Activated CD8-positive, alpha-beta memory T cell treated with anti-CD3 and anti-CD28 coated beads for 36 hours (primary cell): Measurements from ENCODE around the gene GLYATL1B. TPM values are rescaled to one million over a fixed set of nuclear protein-coding genes. Genes with fewer than 3 reads are reported as not detected.
"Not testable (repeated sequence)": the region's sequence is repeated elsewhere in the genome, so short reads cannot be mapped to it uniquely, and the experiment has no call there.

ENCODE experiments used
- CTCF ChIA-PET: fragments of 350-600 bp; sonication (Branson Sonifier 250); formaldehyde crosslinking; loops from one replicate; lab custom pipeline; 2021; ENCODE audit warnings: antibody characterized with exemption; lab: Charles Lee
- POLR2A ChIA-PET: fragments of 350-600 bp; sonication (Branson Sonifier 250); formaldehyde crosslinking; loops from one replicate; lab custom pipeline; 2021; ENCODE audit warnings: antibody characterized with exemption; lab: Charles Lee
- total RNA-seq, 2 experiments: library from RNA; stranded (reverse); gene quantifications; one replicate each; pipeline ENCODE4 v1.2.3, GENCODE V29; 2021

The GLYATL1B gene
- total RNA-seq, 2 experiments from 2014 or later, result not detected

DNA sequence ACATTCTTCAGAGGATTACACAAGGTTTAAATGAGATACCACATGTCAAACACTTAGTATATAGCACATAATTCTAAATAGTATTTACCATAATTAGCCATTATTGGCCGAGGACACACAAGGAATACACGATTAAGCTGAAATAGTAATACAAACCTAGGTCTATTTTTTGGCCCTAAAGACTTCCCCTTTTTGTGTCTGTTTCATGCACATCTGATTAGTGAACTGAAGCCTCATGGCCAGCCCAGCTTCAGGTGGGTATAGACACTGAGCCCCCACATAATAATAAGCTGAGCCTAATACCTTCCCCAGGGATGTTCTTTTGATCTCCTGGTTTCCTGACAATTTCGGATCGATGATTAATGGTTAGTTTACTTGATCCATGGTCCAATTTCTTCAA lies 2.1 kb downstream of the GLYATL1B start:
- POLR2A ChIA-PET, result no interaction called here
- CTCF ChIA-PET, result interaction anchor here (0.9 kb wide), 1 partner anchor 9 kb away, joined by 4 read pairs; no protein-coding TSS in a partner anchor

DNA sequence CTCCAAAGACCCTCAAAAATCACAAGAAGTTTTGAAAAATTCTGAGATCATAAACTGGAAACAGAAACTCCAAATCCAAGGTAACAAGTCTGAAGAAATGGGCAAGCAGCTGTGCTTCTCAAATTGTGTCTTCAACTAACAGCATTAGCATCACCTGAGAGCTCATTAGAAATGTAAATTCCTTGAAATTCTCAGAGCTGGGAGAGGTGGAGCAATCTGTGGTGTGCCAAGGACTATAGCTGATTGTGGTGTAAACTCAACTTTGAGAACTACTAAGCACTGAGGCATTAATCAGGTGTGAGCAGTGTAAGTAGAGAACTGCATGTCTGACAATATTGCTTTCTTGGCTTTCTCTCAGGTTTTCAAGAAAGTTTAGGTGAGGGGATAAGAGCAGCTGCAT lies 7.5 kb downstream of the GLYATL1B start:
- POLR2A ChIA-PET, result not testable (repeated sequence)
- CTCF ChIA-PET, result interaction anchor here (1.0 kb wide), 1 partner anchor 42 kb away, joined by 4 read pairs; no protein-coding TSS in a partner anchor

DNA sequence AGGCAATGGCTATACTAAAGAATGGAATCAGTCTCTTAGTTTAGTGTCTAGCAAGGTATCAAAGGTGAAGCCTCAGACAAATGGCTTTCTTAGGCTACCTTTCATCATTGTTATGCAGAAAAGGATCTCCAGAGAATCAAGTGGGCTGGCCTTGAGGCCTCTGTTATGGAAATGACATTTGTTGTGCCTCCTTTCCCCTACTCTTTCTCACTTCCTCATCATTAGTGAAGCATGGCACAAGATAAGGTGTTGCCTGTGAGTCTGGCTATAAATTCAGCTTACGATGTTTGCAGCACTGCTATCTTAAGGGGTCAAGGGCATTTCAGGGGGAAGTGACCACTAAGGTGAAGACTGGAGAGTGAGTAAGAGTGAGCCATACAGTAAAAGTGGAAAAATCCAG lies 9.1 kb downstream of the GLYATL1B start:
- POLR2A ChIA-PET, result not testable (repeated sequence)

DNA sequence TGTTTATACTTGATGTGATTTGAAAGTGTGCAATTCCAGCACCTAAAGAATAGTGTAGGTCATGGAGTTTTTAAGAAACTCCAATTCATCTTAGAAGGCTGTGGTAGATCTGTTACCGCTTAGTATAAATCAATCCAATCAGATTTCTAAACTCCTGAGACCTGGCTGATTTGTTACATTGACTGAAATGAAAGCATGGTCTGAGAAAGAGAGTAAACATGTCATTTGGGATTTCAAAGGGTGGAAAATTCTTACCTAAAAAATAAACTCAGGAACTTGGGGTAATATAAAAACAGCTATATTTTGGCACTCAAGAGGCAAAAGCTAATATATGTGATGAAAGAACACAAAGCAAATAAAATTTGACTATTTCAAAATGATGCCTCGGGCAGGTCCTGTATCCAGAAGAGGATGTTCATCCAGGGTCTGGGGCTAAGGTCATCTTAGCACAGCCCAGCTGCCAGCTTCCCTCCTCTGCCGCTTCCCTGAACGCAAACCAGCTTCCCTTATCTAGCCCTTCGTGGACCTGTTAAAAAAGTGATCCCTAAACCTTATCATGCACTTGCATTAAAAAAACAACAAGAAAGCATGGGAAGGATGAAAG lies 10.0 kb downstream of the GLYATL1B start:
- CTCF ChIA-PET, result interaction anchor here (1.1 to 2.6 kb wide), 3 partner anchors 10 to 62 kb away, joined by 5 to 17 read pairs (median 7); no protein-coding TSS in a partner anchor
- POLR2A ChIA-PET, result not testable (repeated sequence)

More for the DNA sequence above, 9.1 kb downstream of the GLYATL1B start:
- CTCF ChIA-PET, result interaction anchor here (0.9 kb wide), 1 partner anchor 41 kb away, joined by 4 read pairs; no protein-coding TSS in a partner anchor

DNA sequence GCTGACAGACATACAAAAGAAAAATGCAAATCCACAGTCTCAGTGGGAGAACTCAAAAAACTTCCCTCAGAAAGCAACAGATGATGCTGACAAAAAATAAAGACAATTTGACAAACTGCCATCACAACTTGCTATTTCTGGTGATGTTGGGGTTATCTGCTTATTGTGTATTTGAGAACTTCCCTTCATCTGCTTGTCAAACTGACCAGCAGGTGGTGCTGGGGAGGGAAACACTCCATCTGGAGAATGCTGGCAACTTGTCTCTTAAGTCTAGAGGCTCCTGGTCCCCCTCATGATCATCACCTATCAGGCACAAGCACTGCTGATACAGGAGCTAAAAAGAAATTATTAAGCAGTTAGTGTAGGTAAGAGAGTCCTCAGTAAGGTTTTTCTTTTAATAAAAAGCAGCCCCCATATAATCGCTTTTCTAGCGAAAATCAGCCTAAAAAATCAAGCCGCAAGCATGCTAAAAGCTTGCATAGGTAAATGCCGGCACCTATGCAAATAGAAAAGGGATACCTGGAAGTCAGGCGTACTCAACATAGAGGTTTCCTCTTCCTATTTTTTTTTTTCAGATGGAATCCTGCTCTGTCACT lies 11.1 kb downstream of the GLYATL1B start:
- ChIA-PET POLR2A (no interaction called here), CTCF (interaction anchor here (0.7 to 2.6 kb wide), 7 partner anchors 9 to 64 kb away, joined by 3 to 17 read pairs (median 4); no protein-coding TSS in a partner anchor)

DNA sequence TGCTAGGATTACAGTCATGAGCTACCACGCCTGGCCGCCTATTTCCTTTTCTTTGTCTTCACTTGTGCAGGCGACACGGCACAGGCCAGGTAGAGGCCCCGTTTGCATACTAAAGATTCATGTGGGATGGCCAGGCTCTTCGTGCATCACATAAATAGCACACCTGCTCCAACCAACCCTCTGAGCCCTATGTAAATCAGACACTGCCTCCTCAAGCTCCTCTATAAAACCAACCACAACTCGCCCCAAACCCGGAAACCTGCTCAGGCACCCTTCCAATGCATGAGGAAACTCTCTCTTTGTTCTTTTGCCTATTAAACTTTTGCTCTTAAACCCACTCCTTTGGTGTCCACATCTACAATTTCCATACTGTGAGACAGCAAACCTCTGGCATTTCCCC lies 11.8 kb downstream of the GLYATL1B start:
- POLR2A ChIA-PET, result not testable (repeated sequence)
- CTCF ChIA-PET, result interaction anchor here (0.7 to 2.6 kb wide), 6 partner anchors 8 to 60 kb away, joined by 3 to 17 read pairs (median 4); no protein-coding TSS in a partner anchor

DNA sequence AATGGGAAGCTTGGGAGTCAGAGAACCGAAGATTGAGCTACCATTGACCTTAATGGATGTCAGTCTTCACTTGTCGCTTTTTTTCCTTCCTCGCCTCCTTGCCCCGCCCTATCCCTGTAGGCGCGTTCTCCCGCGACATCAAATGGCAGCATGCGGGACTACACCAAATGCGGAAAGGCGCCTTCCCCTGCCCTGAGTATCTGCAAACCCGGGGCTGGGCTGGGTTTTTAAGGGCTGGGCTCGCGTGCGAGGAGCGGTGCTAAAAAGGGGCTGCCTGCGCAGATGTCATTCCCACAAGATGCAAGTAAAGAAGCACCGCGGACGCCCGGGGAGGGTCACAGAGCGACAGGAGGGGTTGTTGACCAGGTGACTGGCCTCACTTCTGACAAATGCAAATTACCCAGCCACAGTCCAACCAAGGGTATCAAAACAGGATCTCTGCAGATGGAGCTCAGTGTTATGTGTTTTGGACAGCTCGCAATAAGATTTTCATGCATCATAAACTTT lies 16.2 kb downstream of the GLYATL1B start:
- CTCF ChIA-PET, result interaction anchor here (1.9 to 2.0 kb wide), 1 partner anchor 34 kb away, joined by 5 to 6 read pairs; no protein-coding TSS in a partner anchor
- POLR2A ChIA-PET, result no interaction called here

DNA sequence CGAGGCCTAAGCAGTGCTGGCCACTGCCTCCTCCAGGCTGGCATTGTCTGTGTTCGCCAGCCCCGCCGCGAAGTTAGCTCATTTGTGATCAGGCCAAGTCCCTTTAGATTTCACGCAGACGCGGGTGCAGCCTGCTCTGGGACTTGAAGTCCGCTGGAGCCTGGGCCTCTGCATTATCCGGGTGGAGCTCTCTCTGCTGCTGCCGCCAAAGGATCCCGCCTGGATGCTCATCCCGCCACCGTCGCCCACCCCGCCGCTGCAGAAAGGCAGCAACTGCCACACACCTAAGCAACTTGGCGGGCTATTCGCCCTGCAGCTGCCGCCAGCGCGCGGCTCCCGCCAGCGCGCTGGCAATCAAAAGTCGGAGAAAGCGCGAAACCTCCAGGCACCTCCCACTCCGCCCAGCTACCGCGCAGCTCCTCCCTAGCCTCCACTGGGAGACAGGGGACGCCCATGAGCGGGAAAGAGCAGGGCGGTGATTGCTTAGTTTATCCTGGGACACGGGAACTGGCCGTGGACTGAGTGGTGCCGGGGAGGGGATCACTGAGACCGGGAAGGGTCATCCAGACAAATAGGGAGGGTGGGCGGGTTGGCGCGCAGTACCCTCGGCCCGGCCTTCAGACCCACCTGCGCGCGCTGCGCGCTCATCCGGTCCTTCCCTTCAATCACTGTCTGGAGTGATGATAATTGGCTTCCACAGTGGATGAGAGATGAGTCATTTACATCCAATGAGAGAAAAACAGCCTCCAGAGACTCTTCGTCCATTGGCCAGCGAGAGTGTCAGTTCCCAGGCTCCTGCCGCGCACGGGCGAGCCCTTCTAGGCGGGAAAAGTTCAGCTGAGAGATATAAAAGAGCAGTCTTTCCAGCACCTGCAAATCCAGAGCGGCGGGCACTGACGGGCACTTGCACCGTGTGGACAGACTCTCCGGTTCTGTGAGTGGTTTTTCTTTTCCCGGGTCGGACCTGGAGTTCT lies 20.5 kb downstream of the GLYATL1B start, which contains the start of gene FAM111B:
Gene FAM111B, plus strand, starts transcription at position 875 of the 974 bp plus-strand sequence. CDS start 2,389 bp downstream, outside the sequence.
- POLR2A ChIA-PET, result interaction anchor here (0.6 to 1.9 kb wide), 4 partner anchors 33 to 529 kb away, joined by 3 to 9 read pairs (median 6); partner anchors contain the start of gene FAM111A
- CTCF ChIA-PET, result interaction anchor here (0.8 to 3.6 kb wide), 10 partner anchors 10 to 184 kb away, joined by 3 to 17 read pairs (median 4); partner anchors contain the start of genes DTX4 and FAM111A

DNA sequence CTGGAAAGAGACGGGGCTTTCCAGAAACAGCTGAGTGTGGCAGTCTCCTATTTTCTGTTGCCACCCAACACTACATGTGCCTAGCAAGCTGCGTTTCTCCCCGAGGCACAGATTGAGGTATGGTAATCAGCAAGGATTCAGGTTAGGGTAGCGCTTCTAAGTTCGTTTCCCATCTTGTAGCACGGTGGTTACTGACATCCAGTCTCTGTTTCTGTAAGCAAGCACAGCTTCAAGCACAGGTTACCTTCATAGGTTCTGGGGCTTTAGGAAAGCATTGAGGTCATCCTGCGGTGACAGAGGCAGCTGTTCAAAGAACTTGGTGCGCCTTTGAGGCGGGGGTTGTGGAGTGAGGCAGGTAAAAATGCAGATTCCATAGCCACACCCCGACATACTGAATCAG lies 21.6 kb downstream of the GLYATL1B start:
- POLR2A ChIA-PET, result interaction anchor here (1.6 to 1.9 kb wide), 2 partner anchors 35 to 37 kb away, joined by 7 to 9 read pairs; partner anchors contain the start of gene FAM111A
- CTCF ChIA-PET, result interaction anchor here (0.9 to 3.6 kb wide), 5 partner anchors 28 to 64 kb away, joined by 3 to 17 read pairs (median 5); partner anchors contain the start of genes DTX4 and FAM111A

DNA sequence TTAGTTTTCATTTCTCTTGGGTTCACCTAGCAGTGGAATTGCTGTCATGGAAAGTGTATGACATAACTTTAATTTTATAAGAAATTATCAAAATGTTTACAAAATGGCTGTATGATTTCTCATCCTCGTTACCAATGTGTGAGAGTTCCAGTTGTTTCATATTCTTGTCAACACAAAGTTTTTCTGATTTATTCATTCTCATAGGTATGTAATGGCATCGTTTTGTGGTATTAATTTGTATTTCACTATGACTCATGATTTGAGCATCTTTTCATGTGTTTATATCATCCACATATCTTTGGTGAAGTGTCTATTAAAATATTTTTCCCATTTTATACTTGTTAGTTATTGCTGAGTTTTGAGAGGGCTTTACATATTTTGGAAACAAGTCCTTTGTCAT lies 26.4 kb downstream of the GLYATL1B start:
- POLR2A ChIA-PET, result no interaction called here
- CTCF ChIA-PET, result no interaction called here

DNA sequence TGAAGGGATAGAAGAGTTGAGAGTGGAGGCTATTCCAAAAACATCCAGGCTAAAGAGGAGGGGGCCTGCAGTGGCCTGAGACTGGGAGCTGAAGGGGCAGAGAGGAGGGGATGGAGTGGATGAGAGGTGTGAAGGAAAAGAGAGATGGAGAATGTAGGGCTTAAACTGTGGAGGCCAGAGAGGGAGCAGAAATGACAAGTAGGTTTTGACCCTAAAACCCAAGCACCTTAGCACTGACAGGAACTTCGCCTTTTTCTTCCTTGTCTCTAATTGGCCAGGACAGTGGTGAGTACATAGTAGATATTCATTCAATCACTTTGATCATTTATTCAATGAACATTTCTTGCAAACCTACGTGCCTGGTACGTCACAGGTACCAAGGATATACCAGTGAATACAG lies 28.2 kb downstream of the GLYATL1B start:
- CTCF ChIA-PET, result no interaction called here
- POLR2A ChIA-PET, result no interaction called here

DNA sequence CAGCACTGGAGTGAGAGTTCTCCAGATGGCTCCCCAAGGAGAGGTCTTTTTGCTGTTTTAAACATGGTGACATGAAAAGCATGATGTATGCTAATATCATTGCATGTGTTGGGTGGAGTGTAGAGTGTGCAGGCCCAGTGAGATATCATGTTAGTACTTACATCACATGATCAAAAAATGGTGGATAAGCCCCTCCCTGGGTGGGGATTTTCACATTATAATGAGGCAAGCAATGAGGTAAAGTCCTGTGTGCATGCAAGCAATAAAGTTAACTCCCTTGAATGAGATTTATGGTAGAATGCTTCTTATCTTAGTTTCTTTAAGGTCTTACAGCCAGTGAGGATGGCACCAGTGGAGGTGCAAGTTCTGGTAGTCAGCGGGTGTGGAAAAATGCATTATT lies 29.4 kb downstream of the GLYATL1B start:
- POLR2A ChIA-PET, result no interaction called here
- CTCF ChIA-PET, result no interaction called here

DNA sequence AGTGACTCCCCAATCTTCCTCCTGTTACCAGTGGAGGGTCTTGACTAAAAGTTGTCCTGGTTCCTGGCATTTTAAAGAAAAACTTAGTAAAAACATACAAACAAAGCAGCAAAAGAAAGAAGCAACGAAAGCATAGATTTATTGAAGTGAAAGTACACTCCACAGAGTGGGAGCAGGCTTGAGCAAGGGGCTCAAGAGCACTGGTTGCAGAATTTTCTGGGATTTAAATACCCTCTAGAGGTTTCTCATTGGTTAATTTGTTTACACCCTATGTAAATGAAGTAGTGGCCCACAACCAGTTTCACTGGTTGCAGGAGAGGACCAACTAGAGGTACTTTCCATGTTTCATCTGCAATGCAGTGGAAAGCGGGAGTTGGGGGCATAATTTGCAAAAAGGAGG lies 31.7 kb downstream of the GLYATL1B start:
- ChIA-PET POLR2A (no interaction called here), CTCF (no interaction called here)

DNA sequence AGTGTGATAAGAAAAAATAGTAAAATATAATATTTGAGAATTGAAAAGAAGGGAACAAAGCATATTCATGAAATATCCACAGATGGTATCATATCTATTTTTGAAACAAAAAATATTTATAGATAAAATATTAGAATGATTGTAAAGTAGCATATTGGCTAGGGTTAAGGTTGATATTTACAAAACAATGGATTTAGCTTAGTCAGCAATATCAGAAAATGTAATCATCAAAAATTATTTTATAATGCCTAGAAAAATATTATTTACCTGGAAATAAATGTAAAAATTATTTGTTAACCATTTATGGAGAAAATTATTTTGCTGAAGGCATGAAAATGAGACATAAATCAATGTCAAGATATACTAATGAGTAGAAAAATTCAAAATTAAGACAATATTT lies 33.7 kb downstream of the GLYATL1B start:
- CTCF ChIA-PET, result interaction anchor here (1.0 kb wide), 1 partner anchor 16 kb away, joined by 4 read pairs; no protein-coding TSS in a partner anchor
- POLR2A ChIA-PET, result no interaction called here

DNA sequence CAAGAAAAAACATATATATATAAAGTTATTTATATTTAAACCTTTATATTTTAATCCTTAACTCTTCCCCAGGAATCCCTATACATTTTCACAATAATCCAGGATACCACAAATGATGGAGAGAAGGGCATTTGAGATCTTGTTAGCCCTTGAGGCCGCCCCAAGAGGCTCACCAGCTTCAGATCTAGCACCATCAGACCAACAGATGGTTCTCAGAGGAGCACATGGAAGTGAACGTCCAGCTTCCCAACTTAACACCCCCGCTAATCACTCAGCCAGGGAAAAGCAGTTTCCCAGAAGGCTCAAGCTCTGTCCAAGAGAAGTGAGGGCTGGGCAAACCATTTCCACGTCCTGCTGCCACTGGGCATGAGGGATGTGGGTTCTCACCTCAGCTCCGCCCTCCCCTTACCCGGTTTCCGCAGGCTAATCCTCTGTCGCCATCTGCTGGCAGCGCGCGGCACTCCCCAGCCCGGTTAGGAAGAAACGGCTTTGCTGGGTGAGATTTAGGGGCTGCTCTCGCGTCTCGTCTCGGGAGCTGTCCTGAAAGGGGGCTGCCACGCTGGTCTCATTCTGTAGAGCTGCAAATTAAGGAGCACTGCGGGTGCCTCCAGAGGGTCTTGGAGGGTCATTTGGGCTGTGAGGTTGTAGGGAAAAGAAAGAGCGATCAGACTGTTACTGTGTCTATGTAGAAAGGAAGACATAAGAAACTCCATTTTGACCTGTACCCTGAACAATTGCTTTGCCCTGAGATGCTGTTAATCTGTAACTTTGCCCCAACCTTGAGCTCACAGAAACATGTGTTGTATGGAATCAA lies 49.7 kb downstream of the GLYATL1B start:
- POLR2A ChIA-PET, result interaction anchor here (0.5 kb wide), 1 partner anchor 91 kb away, joined by 3 read pairs; no protein-coding TSS in a partner anchor
- CTCF ChIA-PET, result interaction anchor here (0.6 to 2.7 kb wide), 22 partner anchors 9 to 85 kb away, joined by 3 to 21 read pairs (median 4); partner anchors contain the start of gene FAM111B

DNA sequence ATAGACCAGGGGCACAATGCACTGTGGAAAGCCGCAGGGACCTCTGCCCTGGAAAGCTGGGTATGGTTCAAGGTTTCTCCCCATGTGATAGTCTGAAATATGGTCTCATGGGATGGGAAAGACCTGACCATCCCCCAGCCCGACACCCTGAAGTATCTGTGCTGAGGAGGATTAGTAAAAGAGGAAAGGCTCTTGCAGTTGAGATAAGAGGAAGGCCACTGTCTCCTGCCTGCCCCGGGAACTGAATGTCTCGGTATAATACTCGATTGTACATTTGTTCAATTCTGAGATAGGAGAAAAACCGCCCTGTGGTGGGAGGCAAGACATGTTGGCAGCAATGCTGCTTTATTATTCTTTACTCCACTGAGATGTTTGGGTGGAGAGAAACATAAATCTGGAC lies 50.4 kb downstream of the GLYATL1B start:
- CTCF ChIA-PET, result interaction anchor here (1.1 to 2.7 kb wide), 17 partner anchors 9 to 86 kb away, joined by 3 to 21 read pairs (median 5); partner anchors contain the start of gene FAM111B
- POLR2A ChIA-PET, result not testable (repeated sequence)

DNA sequence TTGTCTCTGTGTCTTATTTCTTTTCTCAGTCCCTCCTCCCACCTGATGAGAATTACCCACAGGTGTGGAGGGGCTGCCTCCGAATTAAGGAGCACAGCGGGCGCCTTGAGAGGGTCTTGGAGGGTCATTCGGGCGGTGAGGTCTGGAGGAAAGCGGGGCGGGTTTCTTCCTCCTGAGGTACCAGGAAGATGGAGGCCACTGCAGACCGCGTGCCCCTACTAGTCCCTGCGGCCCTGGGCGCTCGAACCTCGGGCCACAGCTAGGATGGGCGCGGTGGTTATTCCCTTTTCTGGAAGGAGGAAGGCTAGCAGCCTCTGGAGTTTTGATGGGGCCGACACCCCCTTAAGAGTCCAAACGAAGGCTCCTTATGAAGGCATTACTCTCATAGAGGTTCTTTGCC lies 51.1 kb downstream of the GLYATL1B start:
- ChIA-PET POLR2A (no interaction called here), CTCF (interaction anchor here (2.7 kb wide), 1 partner anchor 40 kb away, joined by 17 read pairs; no protein-coding TSS in a partner anchor)
